22Rv1 (cell line): ENCODE measurements around the gene RHD.

Source experiments
- ZFX ChIP-seq: fragments of 450-650 bp; IDR thresholded peaks from 2 replicates; pipeline ENCODE4 v1.6.1; 2017; ENCODE audit warnings: antibody characterized with exemption, borderline replicate concordance
- TF ChIP-seq, protein P1 (sequence below): fragments of 450-650 bp; IDR thresholded peaks from 2 replicates; pipeline ENCODE4 v1.5.1; 2017; ENCODE audit warnings: mild to moderate bottlenecking

DNA sequence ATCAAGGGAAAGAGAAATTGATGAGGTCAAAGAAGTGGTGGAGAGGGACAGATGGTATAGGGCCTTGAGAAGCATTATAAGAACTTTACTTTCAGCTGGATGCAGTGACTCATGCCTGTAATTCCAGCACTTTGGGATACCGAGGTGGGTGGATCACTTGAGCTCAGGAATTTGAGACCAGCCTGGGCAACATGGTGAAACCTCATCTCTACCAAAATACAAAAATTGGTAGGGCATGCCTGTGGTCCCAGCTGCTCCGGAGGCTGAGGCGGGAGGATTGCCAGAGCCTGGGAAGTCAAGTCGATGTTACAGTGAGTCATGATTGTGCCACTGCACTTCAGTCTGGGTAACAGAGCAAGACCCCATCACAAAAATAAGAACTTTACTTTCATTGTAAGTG, 71.6 kb downstream of the RHD start:
- TF ChIP-seq, protein P1, sequence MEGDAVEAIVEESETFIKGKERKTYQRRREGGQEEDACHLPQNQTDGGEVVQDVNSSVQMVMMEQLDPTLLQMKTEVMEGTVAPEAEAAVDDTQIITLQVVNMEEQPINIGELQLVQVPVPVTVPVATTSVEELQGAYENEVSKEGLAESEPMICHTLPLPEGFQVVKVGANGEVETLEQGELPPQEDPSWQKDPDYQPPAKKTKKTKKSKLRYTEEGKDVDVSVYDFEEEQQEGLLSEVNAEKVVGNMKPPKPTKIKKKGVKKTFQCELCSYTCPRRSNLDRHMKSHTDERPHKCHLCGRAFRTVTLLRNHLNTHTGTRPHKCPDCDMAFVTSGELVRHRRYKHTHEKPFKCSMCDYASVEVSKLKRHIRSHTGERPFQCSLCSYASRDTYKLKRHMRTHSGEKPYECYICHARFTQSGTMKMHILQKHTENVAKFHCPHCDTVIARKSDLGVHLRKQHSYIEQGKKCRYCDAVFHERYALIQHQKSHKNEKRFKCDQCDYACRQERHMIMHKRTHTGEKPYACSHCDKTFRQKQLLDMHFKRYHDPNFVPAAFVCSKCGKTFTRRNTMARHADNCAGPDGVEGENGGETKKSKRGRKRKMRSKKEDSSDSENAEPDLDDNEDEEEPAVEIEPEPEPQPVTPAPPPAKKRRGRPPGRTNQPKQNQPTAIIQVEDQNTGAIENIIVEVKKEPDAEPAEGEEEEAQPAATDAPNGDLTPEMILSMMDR, result no peak
- no peak for TF ChIP-seq ZFX
